Esophagus squamous epithelium (tissue), 4 donors: ENCODE measurements around the gene PITPNM2.

Source experiments
- CTCF ChIP-seq, 6 experiments: fragments of 450-650 bp in 4 of 6; fragments of 200-600 bp in 2 of 6; sonication (generic) in 2 of 6; IDR thresholded peaks; one replicate each; pipeline ENCODE4 v1.5.1; 2016 to 2019; ENCODE audit warnings: antibody characterized with exemption in 6 of 6, mild to moderate bottlenecking in 4 of 6, moderate library complexity in 4 of 6
- POLR2A ChIP-seq, 4 donors: fragments of 450-650 bp; IDR thresholded peaks; one replicate each; pipeline ENCODE4 v1.6.1; 2017; ENCODE audit warnings: antibody characterized with exemption in 4 of 4, mild to moderate bottlenecking in 4 of 4, moderate library complexity in 3 of 4

GRCh38 chr12:123118497-123118896, 32.4 kb downstream of the PITPNM2 start:
- TF ChIP-seq POLR2A (IDR thresholded peaks at IDR 0.05) (no peak), CTCF (IDR thresholded peaks at IDR 0.05) (no peak)
